Activated naive CD8-positive, alpha-beta T cell treated with anti-CD3 and anti-CD28 coated beads, Interleukin-2, amount 10 ng/mL, durations not matched to agents 7 days and 5 days (primary cell): ENCODE results near the gene RNF225. TPM values are rescaled to one million over a fixed set of nuclear protein-coding genes. Genes with fewer than 3 reads are reported as not detected.
A peak's percentile ranks its signal among the peaks of the same experiment; 100 is the strongest.
"Not testable (repeated sequence)": the region's sequence is repeated elsewhere in the genome, so short reads cannot be mapped to it uniquely, and the experiment has no call there.

Experiments used
- ATAC-seq: fragments of 150-1000 bp; cut with Tn5 transposase; one replicate; pipeline ENCODE4 v1.10.0; 2021; ENCODE audit warnings: low read depth, moderate library complexity
- POLR2A ChIA-PET: fragments of 350-600 bp; sonication (Branson Sonifier 250); formaldehyde crosslinking; loops from one replicate; lab custom pipeline; 2021; ENCODE audit warnings: antibody characterized with exemption; lab: Charles Lee
- DNase-seq: peaks from one replicate; pipeline ENCODE4 v3.0.0; 2021
- H3K27ac Mint-ChIP-seq: one replicate; pipeline ENCODE4 v1.8.0; 2022; ENCODE audit warnings: mild to moderate bottlenecking, mixed read lengths
- H3K27me3 Mint-ChIP-seq: one replicate; pipeline ENCODE4 v1.8.0; 2022; ENCODE audit warnings: mild to moderate bottlenecking, moderate library complexity, mixed read lengths
- H3K36me3 Mint-ChIP-seq: one replicate; pipeline ENCODE4 v1.8.0; 2021; ENCODE audit warnings: mild to moderate bottlenecking, mixed read lengths
- H3K4me1 Mint-ChIP-seq: one replicate; pipeline ENCODE4 v1.8.0; 2021; ENCODE audit warnings: mixed read lengths
- H3K4me3 Mint-ChIP-seq: one replicate; pipeline ENCODE4 v1.8.0; 2022; ENCODE audit warnings: mild to moderate bottlenecking, moderate library complexity, mixed read lengths
- H3K9me3 Mint-ChIP-seq: one replicate; pipeline ENCODE4 v1.8.0; 2021; ENCODE audit warnings: mixed read lengths
- total RNA-seq, 2 experiments: library from RNA; stranded (reverse); gene quantifications; one replicate each; pipeline ENCODE4 v1.2.3, GENCODE V29; 2021

RNF225 gene
- total RNA-seq, 2 experiments from 2014 or later: 0.83 to 0.94 TPM

DNA sequence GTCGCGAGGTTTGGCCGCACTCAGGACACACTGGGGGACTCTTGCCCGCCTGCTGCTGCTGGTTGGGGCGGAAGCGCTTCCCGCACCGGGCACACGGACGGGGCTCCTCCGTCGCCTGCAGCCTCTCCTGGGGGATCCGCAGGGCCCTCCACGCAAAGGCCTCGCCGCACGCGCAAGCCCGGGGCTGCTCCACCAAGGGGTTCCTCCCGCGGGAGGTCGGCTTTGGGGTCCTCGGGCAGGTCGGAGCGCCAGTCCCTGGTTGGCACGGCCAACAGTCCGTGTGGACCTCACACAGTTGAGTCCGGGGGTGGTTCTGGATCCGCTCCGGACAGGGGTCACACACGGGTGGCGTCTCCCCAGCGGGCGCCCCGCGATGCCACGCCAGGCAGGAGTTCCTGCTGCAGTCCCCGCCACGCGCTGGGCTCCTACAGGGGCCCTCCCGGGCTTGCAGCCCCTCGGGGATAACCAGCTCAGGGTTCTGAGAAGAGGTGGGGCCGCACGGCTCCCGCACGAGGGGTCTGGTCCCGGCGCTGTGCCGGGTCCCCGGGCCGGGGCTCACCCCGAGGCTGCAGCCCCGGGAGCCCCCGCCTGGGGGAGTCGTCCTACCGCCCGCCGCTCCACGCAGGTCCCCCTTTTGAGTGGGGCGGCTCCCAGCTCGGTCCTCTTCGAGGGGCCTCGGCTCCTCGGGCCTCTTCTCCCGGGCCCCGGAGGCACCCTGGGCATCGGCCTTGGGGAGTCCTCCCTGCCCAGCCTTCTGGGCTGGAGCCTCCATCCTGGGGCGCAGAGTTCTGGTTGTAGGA lies 26.7 kb upstream of the RNF225 start:
- peaks cover 1% of the 10 kb centered on the region for H3K4me1 Mint-ChIP-seq
- no peaks in the 10 kb centered on the region for H3K36me3 Mint-ChIP-seq
- DNase-seq: no peak
- no peak for ATAC-seq
- no peaks in the 10 kb centered on the region for H3K9me3 Mint-ChIP-seq
- no peak overlapping the region for H3K27ac Mint-ChIP-seq
- H3K4me3 Mint-ChIP-seq: no peak overlapping the region
- POLR2A ChIA-PET: no interaction called here
- no peaks in the 10 kb centered on the region for H3K27me3 Mint-ChIP-seq

GRCh38 chr19:58372311-58373133 lies 22.9 kb upstream of the RNF225 start:
- H3K4me3 Mint-ChIP-seq: no peak overlapping the region
- H3K9me3 Mint-ChIP-seq: no peaks in the 10 kb centered on the region
- no peak for ATAC-seq
- H3K4me1 Mint-ChIP-seq: no peaks in the 10 kb centered on the region
- H3K36me3 Mint-ChIP-seq: no peaks in the 10 kb centered on the region
- no peak for DNase-seq
- no peak overlapping the region for H3K27ac Mint-ChIP-seq
- H3K27me3 Mint-ChIP-seq: no peaks in the 10 kb centered on the region
- POLR2A ChIA-PET: interaction anchor here (3.1 kb wide), 1 partner anchor 9 kb away, joined by 14 read pairs; the partner anchor contains the start of gene ZNF497

- POLR2A ChIA-PET: interaction anchor here (1.0 to 3.1 kb wide), 2 partner anchors 11 to 170 kb away, joined by 3 to 14 read pairs; partner anchors contain the start of genes TRIM28 and ZNF497
- Mint-ChIP-seq H3K9me3 (no peaks in the 10 kb centered on the region), H3K4me1 (no peaks in the 10 kb centered on the region), H3K4me3 (no peak overlapping the region), H3K27me3 (no peaks in the 10 kb centered on the region), H3K36me3 (no peaks in the 10 kb centered on the region), H3K27ac (no peak overlapping the region)
- DNase-seq (no peak), ATAC-seq (no peak)
Measured at GRCh38 chr19:58374200-58374599, 21.3 kb upstream of the RNF225 start.

DNA sequence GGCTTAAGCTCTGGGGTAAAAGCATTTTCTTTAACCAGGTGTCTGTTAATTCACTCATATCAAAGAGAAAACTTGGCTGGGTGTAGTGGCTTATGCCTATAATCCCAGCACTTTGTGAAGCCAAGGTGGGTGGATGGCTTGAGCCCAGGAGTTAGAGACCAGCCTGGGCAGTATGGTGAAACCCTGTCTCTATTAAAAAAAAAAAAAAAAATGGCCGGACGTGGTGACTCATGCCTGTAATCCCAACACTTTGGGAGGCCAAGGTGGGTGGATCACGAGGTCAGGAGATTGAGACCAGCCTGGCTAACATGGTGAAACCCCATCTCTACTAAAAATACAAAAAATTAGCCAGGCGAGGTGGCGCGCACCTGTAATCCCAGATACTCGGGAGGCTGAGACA lies 18.7 kb upstream of the RNF225 start:
- not testable (repeated sequence) for H3K27me3 Mint-ChIP-seq, H3K36me3 Mint-ChIP-seq, H3K4me1 Mint-ChIP-seq, H3K4me3 Mint-ChIP-seq, H3K27ac Mint-ChIP-seq, H3K9me3 Mint-ChIP-seq, DNase-seq, ATAC-seq
- POLR2A ChIA-PET: interaction anchor here (0.7 to 2.2 kb wide), 3 partner anchors 14 to 148 kb away, joined by 3 to 7 read pairs (median 3); partner anchors contain the start of gene ZNF497

DNA sequence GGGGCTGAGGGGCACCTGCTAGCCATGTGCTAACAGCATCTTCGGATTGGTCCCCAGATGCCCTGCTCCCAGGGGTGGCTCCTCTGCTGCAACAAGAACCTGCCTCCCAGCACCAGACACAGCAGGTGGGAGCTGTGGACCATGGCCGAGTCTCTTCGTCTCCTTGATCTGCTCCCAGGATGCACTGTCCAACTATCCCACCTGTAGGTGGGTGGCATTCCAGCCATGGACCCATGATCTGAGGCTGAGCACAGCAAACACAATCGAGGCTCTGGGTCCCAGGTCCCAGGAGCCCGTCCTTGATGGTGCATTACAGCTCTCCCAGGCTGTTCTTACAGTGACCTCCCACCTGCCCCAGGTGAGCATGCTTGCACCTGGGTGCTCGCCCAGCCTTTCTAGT lies 16.2 kb upstream of the RNF225 start:
- Mint-ChIP-seq H3K4me3 (peak overlapping the region; percentile 92), H3K36me3 (no peaks in the 10 kb centered on the region), H3K27ac (peak overlapping the region; percentile 96), H3K27me3 (no peaks in the 10 kb centered on the region), H3K4me1 (peaks cover 13% of the 10 kb centered on the region), H3K9me3 (no peaks in the 10 kb centered on the region)
- DNase-seq: no peak
- no peak for ATAC-seq
- POLR2A ChIA-PET: interaction anchor here (0.6 to 4.2 kb wide), 4 partner anchors 16 to 61 kb away, joined by 3 to 34 read pairs (median 7); partner anchors contain the start of genes ZNF132, ZNF497 and ZSCAN22

DNA sequence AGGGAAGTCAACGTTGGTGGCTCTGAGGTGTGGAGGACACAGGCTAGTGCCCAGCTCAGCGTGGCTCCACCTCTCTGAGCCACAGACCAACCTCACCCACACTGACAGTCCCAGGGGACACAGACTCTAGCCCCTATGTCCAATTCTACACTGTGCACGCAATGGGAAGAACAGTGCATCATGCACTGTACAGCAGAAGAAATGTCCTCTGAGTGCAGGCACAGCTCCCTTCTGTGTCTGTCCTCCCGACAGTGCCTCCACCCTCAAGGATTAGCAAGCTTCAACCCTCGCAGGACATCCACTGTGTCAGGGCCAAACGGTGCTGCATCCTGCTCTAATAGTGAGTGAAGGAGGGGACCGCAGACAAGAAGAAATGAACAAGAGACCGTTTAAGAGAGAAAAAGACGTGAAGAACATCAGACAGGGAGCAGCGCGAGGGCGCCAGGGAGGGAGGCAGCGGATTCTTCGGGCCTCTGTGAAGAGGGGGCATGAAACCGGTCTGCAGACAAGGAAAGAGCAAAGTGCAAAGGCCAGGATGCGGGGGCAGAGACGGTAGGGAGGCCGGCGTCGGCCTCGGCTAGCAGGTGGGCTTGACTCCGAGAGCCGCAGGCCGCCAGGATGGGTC lies 15.3 kb upstream of the RNF225 start:
- no peak for ATAC-seq
- no peak for DNase-seq
- peaks cover 13% of the 10 kb centered on the region for H3K4me1 Mint-ChIP-seq
- peak overlapping the region; percentile 92 for H3K4me3 Mint-ChIP-seq
- POLR2A ChIA-PET: interaction anchor here (0.5 to 4.2 kb wide), 8 partner anchors 17 to 644 kb away, joined by 3 to 34 read pairs (median 3); partner anchors contain the start of genes ZBTB45, ZNF132, ZNF497 and ZSCAN22
- H3K36me3 Mint-ChIP-seq: no peaks in the 10 kb centered on the region
- peak overlapping the region; percentile 96 for H3K27ac Mint-ChIP-seq
- H3K9me3 Mint-ChIP-seq: no peaks in the 10 kb centered on the region
- H3K27me3 Mint-ChIP-seq: no peaks in the 10 kb centered on the region

DNA sequence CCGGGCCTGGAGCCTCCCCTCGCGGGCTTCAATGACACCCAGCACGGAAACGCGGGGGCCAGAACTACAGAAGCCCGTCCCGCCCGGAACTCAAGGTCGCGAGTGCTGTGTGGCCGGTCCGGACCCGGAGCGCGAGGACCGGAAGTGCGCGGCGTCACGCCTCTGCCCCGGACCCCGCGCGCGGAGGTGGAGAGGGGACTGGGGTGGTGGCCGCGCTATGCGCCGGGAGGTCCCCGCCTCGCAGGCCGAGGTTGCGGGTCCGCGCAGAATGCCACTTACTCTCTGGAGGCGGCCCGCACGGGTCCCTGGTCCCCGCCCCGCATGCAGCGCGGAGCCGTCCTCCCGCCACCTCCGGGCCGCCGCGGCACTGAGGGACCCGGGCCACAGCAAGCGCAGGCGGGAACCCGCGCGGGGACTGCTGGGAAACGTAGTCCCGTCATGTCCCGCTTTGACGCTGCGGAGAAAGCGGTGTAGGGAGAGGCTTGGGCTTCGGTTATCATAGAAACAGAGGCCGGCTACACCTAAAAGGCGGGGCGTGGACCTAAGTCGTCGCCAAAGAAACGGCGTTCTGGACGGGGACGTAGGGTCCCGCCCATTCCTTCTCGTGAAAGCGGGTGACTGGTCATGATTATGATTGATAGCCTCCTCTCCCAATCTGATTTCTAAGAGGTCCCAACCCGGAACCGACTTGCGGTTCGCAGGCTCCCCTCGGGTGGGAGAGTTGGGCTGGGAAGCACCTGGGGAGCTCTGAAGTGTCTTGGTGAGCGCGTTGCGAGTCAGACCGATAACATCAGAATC lies 14.6 kb upstream of the RNF225 start, which contains the start of gene ZNF837:
Gene ZNF837, minus strand, starts transcription at position 369 of the 798 bp plus-strand sequence. CDS start 11,698 bp downstream, outside the sequence.
- POLR2A ChIA-PET: interaction anchor here (0.5 to 4.2 kb wide), 11 partner anchors 11 to 645 kb away, joined by 3 to 34 read pairs (median 4); partner anchors contain the start of genes ZNF274, ZNF497, ZNF584 and ZSCAN22
- Mint-ChIP-seq H3K27ac (peak within 1 kb of the TSS; percentile 96), H3K4me1 (peaks cover 17% of the 10 kb centered on the region), H3K27me3 (no peaks in the 10 kb centered on the region), H3K36me3 (no peaks in the 10 kb centered on the region), H3K4me3 (peak within 1 kb of the TSS; percentile 92), H3K9me3 (no peaks in the 10 kb centered on the region)
- DNase-seq (peak; percentile 95), ATAC-seq (peak; percentile 93)

DNA sequence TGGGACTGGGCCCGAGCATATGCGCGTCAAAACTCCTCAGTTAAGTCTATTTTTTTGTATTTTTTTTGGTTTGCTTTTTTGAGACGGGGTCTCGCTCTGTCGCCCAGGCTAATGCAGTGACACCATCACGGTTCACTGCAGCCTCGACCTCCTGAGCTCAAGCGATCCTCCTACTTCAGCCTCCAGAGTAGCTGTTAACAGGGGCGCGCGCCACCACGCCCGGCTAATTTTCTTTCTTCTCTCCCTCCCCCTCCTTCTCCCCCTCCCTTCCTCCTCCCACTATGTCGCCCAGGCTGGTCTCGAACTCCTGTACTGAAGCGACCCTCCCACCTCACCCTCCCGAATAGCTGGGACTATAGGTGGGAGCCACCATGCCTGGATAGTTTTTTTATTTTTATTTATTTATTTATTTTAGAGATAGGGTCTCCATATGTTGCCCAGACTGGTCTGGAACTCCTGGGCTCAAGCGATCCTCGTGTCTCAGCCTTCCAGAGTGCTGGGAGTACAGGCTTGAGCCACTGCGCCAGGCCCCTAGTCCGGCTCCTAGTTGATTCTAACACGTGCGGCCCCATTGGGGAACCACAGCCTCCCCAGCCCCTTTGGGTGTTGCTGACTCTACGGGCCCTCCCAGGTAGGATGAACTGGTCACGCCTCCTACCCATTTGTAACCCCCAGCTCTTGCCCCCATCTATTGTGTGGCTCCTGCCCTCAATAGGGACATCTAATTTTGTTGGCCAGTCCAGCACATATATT lies 13.8 kb upstream of the RNF225 start:
- no peak for DNase-seq
- H3K27me3 Mint-ChIP-seq: no peaks in the 10 kb centered on the region
- no peak for ATAC-seq
- H3K4me3 Mint-ChIP-seq: peak overlapping the region; percentile 92
- peaks cover 19% of the 10 kb centered on the region for H3K4me1 Mint-ChIP-seq
- POLR2A ChIA-PET: interaction anchor here (0.6 to 4.2 kb wide), 9 partner anchors 11 to 419 kb away, joined by 3 to 34 read pairs (median 4); partner anchors contain the start of genes ZNF274, ZNF497 and ZNF584
- H3K9me3 Mint-ChIP-seq: no peaks in the 10 kb centered on the region
- no peaks in the 10 kb centered on the region for H3K36me3 Mint-ChIP-seq
- peak overlapping the region; percentile 90 for H3K27ac Mint-ChIP-seq

- Mint-ChIP-seq H3K4me3 (peak overlapping the region; percentile 56), H3K27ac (peak overlapping the region; percentile 48), H3K27me3 (no peaks in the 10 kb centered on the region), H3K4me1 (peaks cover 25% of the 10 kb centered on the region), H3K9me3 (no peaks in the 10 kb centered on the region), H3K36me3 (peaks cover 3% of the 10 kb centered on the region)
- no peak for DNase-seq
- no peak for ATAC-seq
- POLR2A ChIA-PET: interaction anchor here (0.7 to 4.2 kb wide), 2 partner anchors 20 to 27 kb away, joined by 3 to 34 read pairs; partner anchors contain the start of gene ZNF497
Measured at GRCh38 chr19:58382997-58383603, 12.4 kb upstream of the RNF225 start.

- Mint-ChIP-seq H3K27me3 (no peaks in the 10 kb centered on the region), H3K9me3 (no peaks in the 10 kb centered on the region), H3K27ac (peak overlapping the region; percentile 96), H3K4me1 (peaks cover 27% of the 10 kb centered on the region), H3K4me3 (peak overlapping the region; percentile 96), H3K36me3 (peaks cover 11% of the 10 kb centered on the region)
- ATAC-seq (no peak), DNase-seq (no peak)
- POLR2A ChIA-PET: interaction anchor here (0.8 to 3.0 kb wide), 3 partner anchors 23 to 135 kb away, joined by 3 to 20 read pairs (median 5); partner anchors contain the start of gene ZNF497
Measured at GRCh38 chr19:58385313-58385890, 10.1 kb upstream of the RNF225 start.
